SK-N-SH treated with all-trans-retinoic acid at 6 μM for 48 hours (cell line): ENCODE data around the gene GPATCH3.
"Not testable (repeated sequence)": the region's sequence is repeated elsewhere in the genome, so short reads cannot be mapped to it uniquely, and the experiment has no call there.

Source experiments
- ATAC-seq: fragments of 200-7000 bp; cut with Tn5 transposase; 3 replicates; pipeline ENCODE4 v1.9.1; 2020; ENCODE audit warnings: mild to moderate bottlenecking, moderate library complexity
- ARNTL ChIP-seq: fragments of 450-650 bp; formaldehyde crosslinking; IDR thresholded peaks from 2 replicates; pipeline ENCODE4 v1.5.0; 2020; ENCODE audit warnings: low read depth, mild to moderate bottlenecking, moderate library complexity, borderline replicate concordance
- BACH2 ChIP-seq: fragments of 250-450 bp; sonication (Bioruptor Pico); IDR thresholded peaks from 2 replicates; pipeline ENCODE4 v1.9.0; 2021; ENCODE audit warnings: mild to moderate bottlenecking, borderline replicate concordance
- CSDC2 ChIP-seq: fragments of 250-450 bp; sonication (Bioruptor Pico); IDR thresholded peaks from 2 replicates; pipeline ENCODE4 v1.5.0; 2020; ENCODE audit warnings: mild to moderate bottlenecking, moderate library complexity
- ESRRG ChIP-seq: fragments of 250-450 bp; sonication (Bioruptor Pico); IDR thresholded peaks from 2 replicates; pipeline ENCODE4 v1.6.1; 2021; ENCODE audit warnings: mild to moderate bottlenecking
- GLIS3 ChIP-seq: fragments of 250-450 bp; sonication (Bioruptor Pico); IDR thresholded peaks from 2 replicates; pipeline ENCODE4 v1.5.0; 2020; ENCODE audit warnings: mild to moderate bottlenecking, moderate library complexity
- ISL1 ChIP-seq: fragments of 250-450 bp; sonication (Bioruptor Pico); IDR thresholded peaks from 2 replicates; pipeline ENCODE4 v2.1.2; 2022; ENCODE audit warnings: mild to moderate bottlenecking, moderate library complexity
- OSR1 ChIP-seq: fragments of 250-450 bp; sonication (Bioruptor Pico); IDR thresholded peaks from 2 replicates; pipeline ENCODE4 v1.8.0; 2022; ENCODE audit warnings: moderate library complexity, mild to moderate bottlenecking, inconsistent platforms
- PATZ1 ChIP-seq: fragments of 250-450 bp; sonication (Bioruptor Pico); IDR thresholded peaks from 2 replicates; pipeline ENCODE4 v1.8.0; 2020; ENCODE audit warnings: mild to moderate bottlenecking, moderate library complexity, borderline replicate concordance
- POU6F1 ChIP-seq: fragments of 250-450 bp; sonication (Bioruptor Pico); IDR thresholded peaks from 2 replicates; pipeline ENCODE4 v1.8.0; 2021; ENCODE audit warnings: low read depth, mild to moderate bottlenecking, moderate library complexity, borderline replicate concordance
- PPARA ChIP-seq: fragments of 250-450 bp; sonication (Bioruptor Pico); IDR thresholded peaks from 2 replicates; pipeline ENCODE4 v1.5.0; 2020; ENCODE audit warnings: mild to moderate bottlenecking, borderline replicate concordance
- RARB ChIP-seq: fragments of 250-450 bp; sonication (Bioruptor Pico); IDR thresholded peaks from 2 replicates; pipeline ENCODE4 v1.8.0; 2021; ENCODE audit warnings: mild to moderate bottlenecking, moderate library complexity
- SNAI2 ChIP-seq: fragments of 250-450 bp; sonication (Bioruptor Pico); IDR thresholded peaks from 2 replicates; pipeline ENCODE4 v1.5.0; 2020; ENCODE audit warnings: mild to moderate bottlenecking, moderate library complexity
- TCF4 ChIP-seq: fragments of 250-450 bp; sonication (Bioruptor Pico); IDR thresholded peaks from 2 replicates; pipeline ENCODE4 v1.8.0; 2021; ENCODE audit warnings: mild to moderate bottlenecking, moderate library complexity, borderline replicate concordance
- TOX ChIP-seq: fragments of 250-450 bp; sonication (Bioruptor Pico); IDR thresholded peaks from 2 replicates; pipeline ENCODE4 v1.8.0; 2021; ENCODE audit warnings: mild to moderate bottlenecking, moderate library complexity, borderline replicate concordance
- ZC3H10 ChIP-seq: fragments of 250-450 bp; sonication (Bioruptor Pico); IDR thresholded peaks from 2 replicates; pipeline ENCODE4 v1.5.1; 2021; ENCODE audit warnings: mild to moderate bottlenecking, moderate library complexity
- ZFP3 ChIP-seq: fragments of 250-450 bp; sonication (Bioruptor Pico); IDR thresholded peaks from 2 replicates; pipeline ENCODE4 v1.5.0; 2020; ENCODE audit warnings: mild to moderate bottlenecking, moderate library complexity
- ZFP30 ChIP-seq: fragments of 450-650 bp; formaldehyde crosslinking; IDR thresholded peaks from 2 replicates; pipeline ENCODE4 v1.5.0; 2022; ENCODE audit warnings: mild to moderate bottlenecking, moderate library complexity
- ZNF565 ChIP-seq: fragments of 450-650 bp; formaldehyde crosslinking; conservative IDR thresholded peaks from 2 replicates; pipeline ENCODE4 v1.5.0; 2020; ENCODE audit warnings: low read depth, mild to moderate bottlenecking, moderate library complexity
- ZNF70 ChIP-seq: fragments of 450-650 bp; formaldehyde crosslinking; IDR thresholded peaks from 2 replicates; pipeline ENCODE4 v1.5.0; 2020; ENCODE audit warnings: mild to moderate bottlenecking, moderate library complexity
- ZNF8 ChIP-seq: fragments of 450-650 bp; formaldehyde crosslinking; IDR thresholded peaks from 2 replicates; pipeline ENCODE4 v1.5.0; 2020; ENCODE audit warnings: mild to moderate bottlenecking, moderate library complexity
- TF ChIP-seq, protein P1 (sequence below): fragments of 250-450 bp; sonication (Bioruptor Pico); IDR thresholded peaks from 2 replicates; pipeline ENCODE4 v1.5.1; 2020; ENCODE audit warnings: low read depth, mild to moderate bottlenecking, moderate library complexity
- TF ChIP-seq, protein P2 (sequence below): fragments of 250-450 bp; sonication (Bioruptor Pico); IDR thresholded peaks from 2 replicates; pipeline ENCODE4 v1.5.1; 2021; ENCODE audit warnings: mild to moderate bottlenecking, moderate library complexity

GPATCH3 gene

GRCh38 chr1:26888231-26888630 lies 12.0 kb downstream of the GPATCH3 start:
- no peak for ATAC-seq
- TF ChIP-seq ZC3H10 (no peak), ZNF8 (CRISPR knock-in tag) (no peak), ZNF70 (CRISPR knock-in tag) (no peak), CSDC2 (no peak), POU6F1 (CRISPR knock-in tag) (no peak), PATZ1 (CRISPR knock-in tag) (no peak), ESRRG (CRISPR knock-in tag) (no peak), SNAI2 (CRISPR knock-in tag) (no peak), ISL1 (no peak), ZFP30 (no peak), GLIS3 (CRISPR knock-in tag) (no peak), ARNTL (CRISPR knock-in tag) (no peak), RARB (CRISPR knock-in tag) (no peak), TOX (CRISPR knock-in tag) (no peak), BACH2 (no peak), PPARA (CRISPR knock-in tag) (no peak), OSR1 (no peak)
- TF ChIP-seq, protein P1, sequence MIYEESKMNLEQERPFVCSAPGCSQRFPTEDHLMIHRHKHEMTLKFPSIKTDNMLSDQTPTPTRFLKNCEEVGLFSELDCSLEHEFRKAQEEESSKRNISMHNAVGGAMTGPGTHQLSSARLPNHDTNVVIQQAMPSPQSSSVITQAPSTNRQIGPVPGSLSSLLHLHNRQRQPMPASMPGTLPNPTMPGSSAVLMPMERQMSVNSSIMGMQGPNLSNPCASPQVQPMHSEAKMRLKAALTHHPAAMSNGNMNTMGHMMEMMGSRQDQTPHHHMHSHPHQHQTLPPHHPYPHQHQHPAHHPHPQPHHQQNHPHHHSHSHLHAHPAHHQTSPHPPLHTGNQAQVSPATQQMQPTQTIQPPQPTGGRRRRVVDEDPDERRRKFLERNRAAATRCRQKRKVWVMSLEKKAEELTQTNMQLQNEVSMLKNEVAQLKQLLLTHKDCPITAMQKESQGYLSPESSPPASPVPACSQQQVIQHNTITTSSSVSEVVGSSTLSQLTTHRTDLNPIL (CRISPR knock-in tag), result no peak
- TF ChIP-seq, protein P2, sequence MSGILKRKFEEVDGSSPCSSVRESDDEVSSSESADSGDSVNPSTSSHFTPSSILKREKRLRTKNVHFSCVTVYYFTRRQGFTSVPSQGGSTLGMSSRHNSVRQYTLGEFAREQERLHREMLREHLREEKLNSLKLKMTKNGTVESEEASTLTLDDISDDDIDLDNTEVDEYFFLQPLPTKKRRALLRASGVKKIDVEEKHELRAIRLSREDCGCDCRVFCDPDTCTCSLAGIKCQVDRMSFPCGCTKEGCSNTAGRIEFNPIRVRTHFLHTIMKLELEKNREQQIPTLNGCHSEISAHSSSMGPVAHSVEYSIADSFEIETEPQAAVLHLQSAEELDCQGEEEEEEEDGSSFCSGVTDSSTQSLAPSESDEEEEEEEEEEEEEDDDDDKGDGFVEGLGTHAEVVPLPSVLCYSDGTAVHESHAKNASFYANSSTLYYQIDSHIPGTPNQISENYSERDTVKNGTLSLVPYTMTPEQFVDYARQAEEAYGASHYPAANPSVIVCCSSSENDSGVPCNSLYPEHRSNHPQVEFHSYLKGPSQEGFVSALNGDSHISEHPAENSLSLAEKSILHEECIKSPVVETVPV (CRISPR knock-in tag), result no peak

GRCh38 chr1:26887125-26887524 lies 13.1 kb downstream of the GPATCH3 start:
- no peak for TF ChIP-seq ESRRG (CRISPR knock-in tag)
- no peak for TF ChIP-seq OSR1
- TF ChIP-seq TCF4 (CRISPR knock-in tag), result no peak
- TF ChIP-seq ZNF565 (CRISPR knock-in tag), result no peak
- TF ChIP-seq PPARA (CRISPR knock-in tag), result no peak
- no peak for TF ChIP-seq ARNTL (CRISPR knock-in tag)
- no peak for TF ChIP-seq ZNF70 (CRISPR knock-in tag)
- peak; percentile 25; the same call in 2 of the 3 replicates for ATAC-seq

DNA sequence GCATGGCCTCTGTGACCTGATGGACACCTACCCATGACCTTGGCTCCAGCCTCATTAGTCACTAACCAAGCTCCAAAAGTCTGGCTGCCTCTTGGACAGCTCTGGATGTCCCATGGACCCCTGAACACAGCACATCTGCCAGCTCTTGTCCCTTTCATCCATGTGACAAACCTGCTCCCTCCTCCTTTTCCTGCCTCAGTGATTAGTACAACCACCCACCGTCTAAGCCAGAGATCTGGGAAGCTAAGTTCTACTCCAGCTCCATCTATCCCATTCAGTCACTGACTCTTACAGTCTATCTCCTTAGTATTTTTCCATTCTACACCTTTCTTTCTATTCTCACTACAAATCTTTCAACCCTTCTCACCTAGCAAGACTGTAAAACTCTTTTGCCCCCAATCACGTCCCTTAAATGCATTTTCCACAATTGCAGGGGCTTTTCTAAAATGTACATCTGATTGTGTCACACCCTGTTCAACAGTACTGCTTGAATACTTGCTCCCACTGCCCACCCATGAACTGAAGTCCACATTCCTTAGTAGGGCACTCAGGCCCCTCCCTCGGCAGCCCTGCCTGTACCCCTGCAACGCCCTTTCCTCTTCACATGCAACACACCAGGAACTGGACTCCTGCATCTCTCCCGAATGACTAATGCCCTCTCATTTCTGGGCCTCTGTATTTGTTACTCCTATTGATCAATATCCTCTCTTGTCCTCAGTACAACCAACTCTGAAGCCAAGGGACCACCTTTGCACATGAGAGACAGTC lies 17.4 kb downstream of the GPATCH3 start:
- TF ChIP-seq GLIS3 (CRISPR knock-in tag) (no peak), ZNF565 (CRISPR knock-in tag) (no peak), CSDC2 (no peak), TOX (CRISPR knock-in tag) (no peak), ESRRG (CRISPR knock-in tag) (no peak), ZNF8 (CRISPR knock-in tag) (no peak), BACH2 (no peak), RARB (CRISPR knock-in tag) (no peak), ZFP3 (CRISPR knock-in tag) (no peak)
- TF ChIP-seq, protein P1 (CRISPR knock-in tag), result no peak
- TF ChIP-seq, all 23 proteins: peak for 0
- ATAC-seq, result no peak

DNA sequence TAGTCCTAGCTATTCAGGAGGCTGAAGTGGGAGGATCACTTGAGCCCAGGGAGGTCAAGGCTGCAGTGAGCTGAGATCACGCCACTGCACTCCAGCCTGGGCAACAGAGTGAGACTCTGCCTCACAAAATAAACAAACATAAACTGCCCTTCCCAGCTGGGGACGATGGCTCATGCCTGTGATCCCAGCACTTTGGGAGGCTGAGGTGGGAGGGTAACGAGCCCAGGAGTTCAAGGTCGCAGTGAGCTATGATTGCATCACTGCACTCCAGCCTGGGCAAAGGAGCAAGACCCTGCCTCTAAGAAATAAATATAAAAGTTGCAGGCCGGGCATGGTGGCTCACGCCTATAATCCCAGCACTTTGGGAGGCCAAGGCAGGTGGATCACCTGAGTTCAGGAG lies 18.7 kb downstream of the GPATCH3 start:
- not testable (repeated sequence) for ATAC-seq
